Breast epithelium (tissue), 3 donors: ENCODE measurements around the gene KAT8.

Experiments used
- POLR2A ChIP-seq: fragments of 450-650 bp; IDR thresholded peaks from one replicate; pipeline ENCODE4 v1.6.1; 2016; ENCODE audit warnings: antibody characterized with exemption, mild to moderate bottlenecking, moderate library complexity
- POLR2AphosphoS5 ChIP-seq, 3 donors: sonication (generic); formaldehyde crosslinking; IDR thresholded peaks; one replicate each; pipeline ENCODE4 v1.6.1; 2017; ENCODE audit warnings: antibody characterized with exemption in 3 of 3
- TF ChIP-seq, protein P1 (sequence below), 3 donors: fragments of 450-650 bp; IDR thresholded peaks; one replicate each; pipeline ENCODE4 v1.5.1; 2016 to 2017; ENCODE audit warnings: antibody characterized with exemption in 3 of 3, mild to moderate bottlenecking in 3 of 3, moderate library complexity in 3 of 3

DNA sequence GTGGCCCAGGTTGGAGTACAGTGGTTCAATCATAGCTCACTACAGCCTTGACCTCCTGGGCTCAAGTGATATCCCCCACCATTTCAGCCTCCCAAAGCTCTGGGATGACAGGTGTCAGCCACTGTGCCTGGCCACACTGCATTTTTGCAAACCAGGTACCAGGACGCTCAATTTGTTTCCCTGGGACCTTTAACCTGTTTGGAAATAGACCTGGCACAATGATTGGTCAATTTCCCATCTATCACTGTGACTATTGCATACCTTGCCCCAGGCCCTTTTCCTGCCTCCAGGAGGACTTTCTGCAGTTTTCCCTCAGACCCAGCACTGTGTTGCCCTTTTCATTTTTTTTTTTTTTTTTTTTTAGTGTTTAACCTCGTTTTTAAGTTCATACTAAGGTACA, 51.4 kb downstream of the KAT8 start:
- TF ChIP-seq, protein P1, sequence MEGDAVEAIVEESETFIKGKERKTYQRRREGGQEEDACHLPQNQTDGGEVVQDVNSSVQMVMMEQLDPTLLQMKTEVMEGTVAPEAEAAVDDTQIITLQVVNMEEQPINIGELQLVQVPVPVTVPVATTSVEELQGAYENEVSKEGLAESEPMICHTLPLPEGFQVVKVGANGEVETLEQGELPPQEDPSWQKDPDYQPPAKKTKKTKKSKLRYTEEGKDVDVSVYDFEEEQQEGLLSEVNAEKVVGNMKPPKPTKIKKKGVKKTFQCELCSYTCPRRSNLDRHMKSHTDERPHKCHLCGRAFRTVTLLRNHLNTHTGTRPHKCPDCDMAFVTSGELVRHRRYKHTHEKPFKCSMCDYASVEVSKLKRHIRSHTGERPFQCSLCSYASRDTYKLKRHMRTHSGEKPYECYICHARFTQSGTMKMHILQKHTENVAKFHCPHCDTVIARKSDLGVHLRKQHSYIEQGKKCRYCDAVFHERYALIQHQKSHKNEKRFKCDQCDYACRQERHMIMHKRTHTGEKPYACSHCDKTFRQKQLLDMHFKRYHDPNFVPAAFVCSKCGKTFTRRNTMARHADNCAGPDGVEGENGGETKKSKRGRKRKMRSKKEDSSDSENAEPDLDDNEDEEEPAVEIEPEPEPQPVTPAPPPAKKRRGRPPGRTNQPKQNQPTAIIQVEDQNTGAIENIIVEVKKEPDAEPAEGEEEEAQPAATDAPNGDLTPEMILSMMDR (IDR thresholded peaks at IDR 0.05): no peak
- TF ChIP-seq POLR2A: no peak
- TF ChIP-seq POLR2AphosphoS5 (IDR thresholded peaks at IDR 0.05): no peak
